Naive B cell (primary cell): Measurements from ENCODE around the gene TCF12. TPM values are rescaled to one million over a fixed set of nuclear protein-coding genes. Genes with fewer than 3 reads are reported as not detected.
A peak's percentile ranks its signal among the peaks of the same experiment; 100 is the strongest.
"Not testable (repeated sequence)": the region's sequence is repeated elsewhere in the genome, so short reads cannot be mapped to it uniquely, and the experiment has no call there.

Experiments
- ATAC-seq, 2 donors: fragments of 150-1000 bp; cut with Tn5 transposase; 2 replicates each; pipeline ENCODE4 v1.10.0; 2021; ENCODE audit warnings: low read depth in 2 of 2, mild to moderate bottlenecking in 2 of 2, moderate library complexity in 2 of 2
- DNase-seq: peaks from one replicate; pipeline ENCODE4 v3.0.0; 2022
- H3K27ac Mint-ChIP-seq, 6 donors: one replicate each; pipeline ENCODE4 v1.8.0; 2020 to 2022; ENCODE audit warnings: mild to moderate bottlenecking in 6 of 6, mixed read lengths in 6 of 6, moderate library complexity in 5 of 6, inconsistent platforms in 2 of 6
- H3K27me3 Mint-ChIP-seq, 3 donors: one replicate each; pipeline ENCODE4 v1.8.0; 2021 to 2022; ENCODE audit warnings: mixed read lengths in 3 of 3, mild to moderate bottlenecking in 1 of 3
- H3K36me3 Mint-ChIP-seq, 2 donors: one replicate each; pipeline ENCODE4 v1.8.0; 2020 to 2022; ENCODE audit warnings: mixed read lengths in 2 of 2, inconsistent platforms in 1 of 2, mild to moderate bottlenecking in 1 of 2
- H3K4me1 Mint-ChIP-seq, 3 donors: one replicate each; pipeline ENCODE4 v1.8.0; 2020 to 2022; ENCODE audit warnings: mixed read lengths in 3 of 3, inconsistent platforms in 1 of 3, mild to moderate bottlenecking in 1 of 3, moderate library complexity in 1 of 3
- H3K4me3 Mint-ChIP-seq, 8 donors: one replicate each; pipeline ENCODE4 v1.8.0; 2020 to 2022; ENCODE audit warnings: mild to moderate bottlenecking in 8 of 8, mixed read lengths in 8 of 8, moderate library complexity in 8 of 8, inconsistent platforms in 2 of 8
- H3K9me3 Mint-ChIP-seq, 7 donors: one replicate each; pipeline ENCODE4 v1.8.0; 2020 to 2022; ENCODE audit warnings: mixed read lengths in 7 of 7, mild to moderate bottlenecking in 5 of 7, inconsistent platforms in 2 of 7, moderate library complexity in 1 of 7
- polyA plus RNA-seq, 6 donors: library from polyadenylated mRNA; unstranded; fragments of 300-500 nt; fragmentation: Illumina TruSeq; gene quantifications; one replicate each; pipeline ENCODE4 v1.2.3, GENCODE V29; 2021; ENCODE audit warnings: low read depth in 6 of 6

The TCF12 gene
- polyA plus RNA-seq, 6 donors from 2014 or later: 42.0 to 70.9 (median 56.1) TPM

GRCh38 chr15:57143511-57144078, 225.2 kb downstream of the TCF12 start:
- Mint-ChIP-seq H3K9me3 (no peaks in the 10 kb centered on the region), H3K36me3 (no peaks in the 10 kb centered on the region), H3K27me3 (no peaks in the 10 kb centered on the region), H3K4me1 (peaks cover 15 to 27% (median 20%) of the 10 kb centered on the region in 3 donors), H3K4me3 (no peak overlapping the region), H3K27ac (peak overlapping the region in 3 of 6 donors; percentile 0 to 58 (median 23))
- ATAC-seq (no peak), DNase-seq (no peak)

GRCh38 chr15:57144448-57144847, 226.0 kb downstream of the TCF12 start:
- DNase-seq (no peak), ATAC-seq (no peak)
- Mint-ChIP-seq H3K4me1 (peaks cover 15 to 27% (median 20%) of the 10 kb centered on the region in 3 donors), H3K27ac (peak overlapping the region in 1 of 6 donors; percentile 11), H3K27me3 (no peaks in the 10 kb centered on the region), H3K9me3 (no peaks in the 10 kb centered on the region), H3K4me3 (no peak overlapping the region), H3K36me3 (no peaks in the 10 kb centered on the region)

- Mint-ChIP-seq H3K4me1 (peaks cover 9 to 15% (median 15%) of the 10 kb centered on the region in 3 donors), H3K27me3 (no peaks in the 10 kb centered on the region), H3K27ac (peak overlapping the region in 3 of 6 donors; percentile 35 to 87 (median 85)), H3K9me3 (peaks cover 0 to 15% (median 7%) of the 10 kb centered on the region in 7 donors), H3K36me3 (peaks cover 0 to 8% of the 10 kb centered on the region in 2 donors), H3K4me3 (peak overlapping the region in 7 of 8 donors; percentile 43 to 80 (median 64))
- DNase-seq: peak; percentile 50
- ATAC-seq: peak; percentile 42 to 56
These were observed 228.2 kb downstream of the TCF12 start for GRCh38 chr15:57146506-57147201.

GRCh38 chr15:57147621-57148020, 229.2 kb downstream of the TCF12 start:
- Mint-ChIP-seq H3K36me3 (peaks cover 8 to 18% of the 10 kb centered on the region in 2 donors), H3K9me3 (peaks cover 0 to 23% (median 16%) of the 10 kb centered on the region in 7 donors), H3K27ac (peak overlapping the region in 1 of 6 donors; percentile 41), H3K27me3 (no peaks in the 10 kb centered on the region), H3K4me1 (peaks cover 9 to 15% (median 14%) of the 10 kb centered on the region in 3 donors), H3K4me3 (no peak overlapping the region)
- ATAC-seq (no peak), DNase-seq (no peak)

- Mint-ChIP-seq H3K27ac (no peak overlapping the region), H3K4me3 (no peak overlapping the region), H3K9me3 (peaks cover 0 to 29% (median 18%) of the 10 kb centered on the region in 7 donors), H3K36me3 (peaks cover 15 to 22% of the 10 kb centered on the region in 2 donors), H3K4me1 (peaks cover 11 to 18% (median 17%) of the 10 kb centered on the region in 3 donors), H3K27me3 (no peaks in the 10 kb centered on the region)
- DNase-seq: no peak
- no peak for ATAC-seq
These were observed 229.8 kb downstream of the TCF12 start for GRCh38 chr15:57148262-57148661.

- Mint-ChIP-seq H3K9me3 (peaks cover 0 to 31% (median 18%) of the 10 kb centered on the region in 7 donors), H3K27ac (peak overlapping the region in 1 of 6 donors; percentile 50), H3K4me3 (no peak overlapping the region), H3K27me3 (no peaks in the 10 kb centered on the region), H3K36me3 (peaks cover 15 to 22% of the 10 kb centered on the region in 2 donors), H3K4me1 (peaks cover 11 to 21% (median 18%) of the 10 kb centered on the region in 3 donors)
- DNase-seq: no peak
- ATAC-seq: no peak
These were observed 230.8 kb downstream of the TCF12 start for GRCh38 chr15:57149196-57149595.

GRCh38 chr15:57150066-57150865, 231.8 kb downstream of the TCF12 start:
- no peak for DNase-seq
- no peaks in the 10 kb centered on the region for H3K27me3 Mint-ChIP-seq
- H3K4me3 Mint-ChIP-seq: peak overlapping the region in 1 of 8 donors; percentile 42
- peaks cover 0 to 31% (median 18%) of the 10 kb centered on the region in 7 donors for H3K9me3 Mint-ChIP-seq
- peaks cover 15 to 22% of the 10 kb centered on the region in 2 donors for H3K36me3 Mint-ChIP-seq
- H3K27ac Mint-ChIP-seq: no peak overlapping the region
- ATAC-seq: no peak
- peaks cover 14 to 21% (median 18%) of the 10 kb centered on the region in 3 donors for H3K4me1 Mint-ChIP-seq

GRCh38 chr15:57150866-57151203, 232.4 kb downstream of the TCF12 start:
- ATAC-seq, H3K4me3 Mint-ChIP-seq, H3K27ac Mint-ChIP-seq, DNase-seq, H3K27me3 Mint-ChIP-seq: not testable (repeated sequence)
- peaks cover 14 to 21% (median 18%) of the 10 kb centered on the region in 3 donors for H3K4me1 Mint-ChIP-seq
- peaks cover 0 to 31% (median 18%) of the 10 kb centered on the region in 7 donors for H3K9me3 Mint-ChIP-seq
- H3K36me3 Mint-ChIP-seq: peaks cover 15 to 22% of the 10 kb centered on the region in 2 donors

- peaks cover 9 to 14% (median 11%) of the 10 kb centered on the region in 3 donors for H3K4me1 Mint-ChIP-seq
- H3K4me3 Mint-ChIP-seq: peak overlapping the region in 1 of 8 donors; percentile 30
- no peak for ATAC-seq
- H3K27ac Mint-ChIP-seq: no peak overlapping the region
- DNase-seq: no peak
- H3K27me3 Mint-ChIP-seq: no peaks in the 10 kb centered on the region
- peaks cover 0 to 31% (median 18%) of the 10 kb centered on the region in 7 donors for H3K9me3 Mint-ChIP-seq
- peaks cover 15 to 22% of the 10 kb centered on the region in 2 donors for H3K36me3 Mint-ChIP-seq
These were observed 233.7 kb downstream of the TCF12 start for GRCh38 chr15:57152133-57152532.

GRCh38 chr15:57152666-57153539, 234.5 kb downstream of the TCF12 start:
- no peak for ATAC-seq
- H3K9me3 Mint-ChIP-seq: peaks cover 0 to 31% (median 18%) of the 10 kb centered on the region in 7 donors
- peaks cover 15 to 22% of the 10 kb centered on the region in 2 donors for H3K36me3 Mint-ChIP-seq
- no peak overlapping the region for H3K4me3 Mint-ChIP-seq
- peak overlapping the region in 1 of 6 donors; percentile 8 for H3K27ac Mint-ChIP-seq
- no peak for DNase-seq
- H3K4me1 Mint-ChIP-seq: peaks cover 9 to 11% (median 9%) of the 10 kb centered on the region in 3 donors
- no peaks in the 10 kb centered on the region for H3K27me3 Mint-ChIP-seq

GRCh38 chr15:57156210-57156884, 237.9 kb downstream of the TCF12 start:
- H3K27me3 Mint-ChIP-seq: no peaks in the 10 kb centered on the region
- H3K4me3 Mint-ChIP-seq: no peak overlapping the region
- H3K4me1 Mint-ChIP-seq: peaks cover 6 to 17% (median 9%) of the 10 kb centered on the region in 3 donors
- H3K36me3 Mint-ChIP-seq: peaks cover 15% of the 10 kb centered on the region in 2 donors
- ATAC-seq (no peak), DNase-seq (no peak)
- peaks cover 0 to 21% (median 13%) of the 10 kb centered on the region in 7 donors for H3K9me3 Mint-ChIP-seq
- peak overlapping the region in 1 of 6 donors; percentile 41 for H3K27ac Mint-ChIP-seq

GRCh38 chr15:57158589-57158988, 240.1 kb downstream of the TCF12 start:
- peaks cover 3 to 11% (median 4%) of the 10 kb centered on the region in 3 donors for H3K4me1 Mint-ChIP-seq
- H3K4me3 Mint-ChIP-seq: no peak overlapping the region
- no peaks in the 10 kb centered on the region for H3K27me3 Mint-ChIP-seq
- DNase-seq (no peak), ATAC-seq (no peak)
- no peak overlapping the region for H3K27ac Mint-ChIP-seq
- H3K9me3 Mint-ChIP-seq: peaks cover 0 to 3% (median 0%) of the 10 kb centered on the region in 7 donors
- H3K36me3 Mint-ChIP-seq: peaks cover under 1 to 4% of the 10 kb centered on the region in 2 donors
